ENCODE results near the gene PICK1. TPM values are rescaled to one million over a fixed set of nuclear protein-coding genes. Genes with fewer than 3 reads are reported as not detected.

Gene PICK1
- total and polyA plus RNA-seq, 2 of the 4 experiments (the other 2 are of a cell fraction) = 16.5 to 21.0 TPM

GRCh38 chr22:38028344-38029130 is 28.7 kb upstream of the PICK1 start:
- Histone ChIP-seq H3K9me1 (ENCODE audit: insufficient read depth, low read length) (peaks cover 10% of the 10 kb centered on the region), H3K36me3 (ENCODE audit: control insufficient read depth, insufficient read depth, low read length) (no peaks in the 10 kb centered on the region), H3K27me3 (ENCODE audit: control insufficient read depth, insufficient read depth, low read length) (peaks cover 25% of the 10 kb centered on the region), H3K79me1 (ENCODE audit: low read depth in 1 of 2, low read length in 2 of 2) (no peaks in the 10 kb centered on the region), H3K56ac (ENCODE audit: extremely low read depth, insufficient read depth, low read length) (no peak overlapping the region), H4K5ac (ENCODE audit: low read depth, low read length) (no peak overlapping the region), H3K4me3 (ENCODE audit: insufficient read depth, low read depth, low read length) (no peak overlapping the region), H2AK5ac (ENCODE audit: low read depth, low read length) (0 out of 2 replicates have a peak overlapping the region, but pooled peaks have one; percentile 3), H4K20me1 (ENCODE audit: insufficient read depth, low read length) (no peaks in the 10 kb centered on the region), H2BK20ac (ENCODE audit: low read depth, low read length) (no peak overlapping the region), H3K4me1 (ENCODE audit: control insufficient read depth, insufficient read depth, low read length) (peaks cover 9% of the 10 kb centered on the region), H2BK15ac (ENCODE audit: low read depth, low read length) (no peak overlapping the region), H3K9me3 (ENCODE audit: control insufficient read depth, insufficient read depth, low read length) (no peaks in the 10 kb centered on the region), H4K8ac (ENCODE audit: low read depth in 2 of 2, low read length in 2 of 2) (no peak overlapping the region), H3K14ac (replicated peaks; ENCODE audit: low read depth, low read length) (no peak overlapping the region), H2BK5ac (ENCODE audit: low read depth, low read length, poor library complexity, severe bottlenecking) (no peak overlapping the region), H3K23ac (ENCODE audit: low read depth, low read length) (no peak overlapping the region), H4K91ac (ENCODE audit: insufficient read depth, low read depth, low read length) (no peak overlapping the region), H3K9ac (ENCODE audit: low read depth, low read length) (no peak overlapping the region), H2AFZ (replicated peaks; ENCODE audit: low read length, poor library complexity) (no peak overlapping the region), H2BK120ac (ENCODE audit: low read depth, low read length) (no peak overlapping the region), H3K27ac (ENCODE audit: insufficient read depth, low read length) (no peak overlapping the region), H2AK9ac (replicated peaks; ENCODE audit: low read depth, low read length, poor library complexity) (no peak overlapping the region), H3K18ac (ENCODE audit: low read depth, low read length) (no peak overlapping the region), H3K4ac (ENCODE audit: low read depth, low read length) (no peak overlapping the region), H3K4me2 (ENCODE audit: low read depth, low read length) (no peak overlapping the region)
- ChIA-PET CTCF (no interaction called here), POLR2A (ENCODE audit: unreplicated experiment) (no interaction called here)
- 90% methylated on average over 10 of the region's 15 CpGs; no CpG with 5 or more reads in 1 of the 2 experiments for WGBS, 2 experiments (ENCODE audit: extremely low coverage in 2 of 2, insufficient read length in 1 of 2)
- ATAC-seq (ENCODE audit: low read depth) (no peak), DNase-seq (no peak)
- no peak for TF ChIP-seq NFE2L2 (IDR thresholded peaks at IDR 0.05; ENCODE audit: low read depth, low read length)
- TF ChIP-seq FOS (IDR thresholded peaks at IDR 0.05; ENCODE audit: low read depth, low read length) = no peak
- no peak for TF ChIP-seq RAD21 (IDR thresholded peaks at IDR 0.05; ENCODE audit: low read length)
- no peak for TF ChIP-seq MXI1 (IDR thresholded peaks at IDR 0.05; ENCODE audit: borderline replicate concordance, low read depth, low read length)
- no peak for TF ChIP-seq POLR2A (IDR thresholded peaks at IDR 0.05; ENCODE audit: low read depth, low read length)
- TF ChIP-seq, protein P1, sequence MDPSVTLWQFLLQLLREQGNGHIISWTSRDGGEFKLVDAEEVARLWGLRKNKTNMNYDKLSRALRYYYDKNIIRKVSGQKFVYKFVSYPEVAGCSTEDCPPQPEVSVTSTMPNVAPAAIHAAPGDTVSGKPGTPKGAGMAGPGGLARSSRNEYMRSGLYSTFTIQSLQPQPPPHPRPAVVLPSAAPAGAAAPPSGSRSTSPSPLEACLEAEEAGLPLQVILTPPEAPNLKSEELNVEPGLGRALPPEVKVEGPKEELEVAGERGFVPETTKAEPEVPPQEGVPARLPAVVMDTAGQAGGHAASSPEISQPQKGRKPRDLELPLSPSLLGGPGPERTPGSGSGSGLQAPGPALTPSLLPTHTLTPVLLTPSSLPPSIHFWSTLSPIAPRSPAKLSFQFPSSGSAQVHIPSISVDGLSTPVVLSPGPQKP (IDR thresholded peaks at IDR 0.05; ENCODE audit: borderline replicate concordance, low read depth, low read length) = no peak
- no peak for TF ChIP-seq BHLHE40 (IDR thresholded peaks at IDR 0.05; ENCODE audit: low read depth, low read length)
- no peak for TF ChIP-seq MAFK (IDR thresholded peaks at IDR 0.05; ENCODE audit: low read depth, low read length)
- TF ChIP-seq RFX5 (IDR thresholded peaks at IDR 0.05; ENCODE audit: low read depth, low read length) = no peak
- no peak for TF ChIP-seq SMC3 (IDR thresholded peaks at IDR 0.05; ENCODE audit: low read depth, low read length)
- TF ChIP-seq CHD1 (IDR thresholded peaks at IDR 0.05; ENCODE audit: low read depth, low read length) = no peak
- TF ChIP-seq CTCF (conservative IDR thresholded peaks at IDR 0.05; ENCODE audit: low read depth, low read length) = no peak
- no peak for TF ChIP-seq MAZ (IDR thresholded peaks at IDR 0.05; ENCODE audit: borderline replicate concordance, low read depth, low read length)
- TF ChIP-seq CEBPB (IDR thresholded peaks at IDR 0.05; ENCODE audit: low read depth, low read length) = no peak
- no peak for TF ChIP-seq USF2 (IDR thresholded peaks at IDR 0.05; ENCODE audit: low read depth, low read length)
- no peak for TF ChIP-seq RCOR1 (IDR thresholded peaks at IDR 0.05; ENCODE audit: insufficient replicate concordance, low read length)
- BruUV-seq (replicated peaks) = no TSS peak
- intact Hi-C loops (cut with micrococcal nuclease) (no loop called here), in situ Hi-C loops (cut with MboI; ENCODE audit: low sequenced_read_pairs) (no loop called here), dilution Hi-C loops (cut with HindIII; ENCODE audit: low sequenced_read_pairs, unreplicated experiment) (no loop called here)

All from IMR-90 (cell line).